GM19467 (cell line): ENCODE measurements around the gene ZIC5.

ENCODE experiments used
- ATAC-seq: cut with Tn5 transposase; IDR thresholded peaks from one replicate; pipeline ENCODE4 v1.9.1; 2021; ENCODE audit warnings: mild to moderate bottlenecking, moderate library complexity; ENCODE audit not compliant: unreplicated experiment

The ZIC5 gene

DNA sequence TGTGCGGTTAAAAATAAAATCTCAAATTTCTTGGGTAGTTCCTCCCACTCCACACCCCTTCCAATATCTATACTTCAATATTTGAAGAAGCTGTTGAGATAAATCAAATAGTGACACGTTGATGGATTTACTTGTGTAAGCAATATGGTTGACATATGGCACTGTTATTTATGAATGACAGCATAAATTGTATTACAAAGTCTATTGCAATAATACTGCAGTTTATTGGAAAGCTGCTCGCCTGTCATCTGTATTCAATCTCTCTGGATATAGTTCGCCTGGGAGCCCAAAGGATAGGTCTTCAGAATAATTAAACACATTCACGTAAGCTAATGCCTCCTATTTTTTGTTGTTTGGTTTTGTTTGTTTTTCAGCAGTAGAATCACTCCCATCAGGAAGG lies 5.0 kb upstream of the ZIC5 start:
- ATAC-seq: no peak

DNA sequence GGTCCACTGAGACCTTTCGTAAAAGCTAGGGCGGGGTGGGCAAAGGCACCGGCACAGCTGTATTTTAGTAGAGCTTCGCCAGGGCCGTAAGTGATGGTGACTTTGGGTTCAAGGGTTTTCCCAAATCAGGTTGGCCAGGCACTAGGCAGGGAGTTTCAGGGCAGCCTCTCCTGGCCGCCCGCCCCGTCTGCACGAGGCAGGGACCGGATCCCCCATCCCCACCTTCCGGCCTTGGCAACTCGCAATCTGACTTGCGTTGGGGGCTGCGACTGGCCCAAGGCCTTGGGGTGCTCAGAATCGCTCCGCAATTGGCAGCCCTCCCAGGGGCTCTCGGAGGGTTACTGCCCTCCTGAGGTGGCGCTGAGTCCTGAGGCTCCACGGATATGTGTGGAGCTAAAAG lies 4.1 kb upstream of the ZIC5 start:
- no peak for ATAC-seq

- no peak for ATAC-seq
Observed at GRCh38 chr13:99974939-99975561, 3.5 kb upstream of the ZIC5 start.

GRCh38 chr13:99974296-99974938 lies 2.9 kb upstream of the ZIC5 start:
- no peak for ATAC-seq

DNA sequence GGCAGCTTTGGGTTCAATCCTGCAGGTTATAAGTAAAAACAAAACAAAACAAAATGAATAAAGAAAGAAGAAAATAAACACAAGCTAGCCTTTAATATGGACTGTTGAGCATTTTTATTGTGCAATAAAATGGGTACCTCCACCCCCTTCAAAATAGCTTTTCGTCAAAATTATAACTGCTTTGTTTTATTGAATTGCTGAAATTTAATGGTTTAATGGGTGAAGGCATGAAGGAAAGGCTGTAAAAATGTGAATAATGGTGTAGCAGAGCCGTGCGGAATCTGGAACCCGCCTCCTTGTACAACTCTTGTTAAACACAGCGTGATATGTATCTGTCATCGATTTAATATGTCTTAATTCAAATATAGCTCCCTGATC lies 2.2 kb upstream of the ZIC5 start:
- no peak for ATAC-seq

GRCh38 chr13:99973163-99973807 lies 1.7 kb upstream of the ZIC5 start:
- ATAC-seq: no peak

DNA sequence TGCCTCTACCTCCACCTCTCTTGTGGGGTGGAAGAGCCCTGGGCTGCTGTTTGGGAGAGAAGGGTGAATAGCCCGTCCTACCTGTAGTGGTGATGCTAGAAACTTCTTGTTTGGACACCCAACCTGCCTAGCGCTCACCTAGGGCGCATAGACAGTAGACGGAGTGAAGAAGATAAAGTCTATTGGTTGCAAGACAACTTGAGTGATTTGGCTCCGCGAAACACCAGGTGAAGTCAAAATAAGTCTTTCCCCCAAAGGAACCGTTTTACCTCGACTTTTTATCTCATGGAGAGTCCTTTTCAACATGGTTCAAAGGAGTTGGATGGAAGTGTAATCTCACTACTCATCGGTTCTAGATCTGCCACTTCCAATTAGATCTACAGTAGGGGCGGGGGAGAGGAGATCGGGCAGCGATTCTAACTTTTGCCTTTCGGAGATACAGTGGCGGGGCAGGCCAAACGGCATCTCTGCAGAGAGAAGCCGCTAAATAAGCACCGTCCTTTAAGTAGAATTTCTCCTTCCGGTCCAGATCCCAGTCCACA lies 694 bp upstream of the ZIC5 start:
- ATAC-seq: no peak

DNA sequence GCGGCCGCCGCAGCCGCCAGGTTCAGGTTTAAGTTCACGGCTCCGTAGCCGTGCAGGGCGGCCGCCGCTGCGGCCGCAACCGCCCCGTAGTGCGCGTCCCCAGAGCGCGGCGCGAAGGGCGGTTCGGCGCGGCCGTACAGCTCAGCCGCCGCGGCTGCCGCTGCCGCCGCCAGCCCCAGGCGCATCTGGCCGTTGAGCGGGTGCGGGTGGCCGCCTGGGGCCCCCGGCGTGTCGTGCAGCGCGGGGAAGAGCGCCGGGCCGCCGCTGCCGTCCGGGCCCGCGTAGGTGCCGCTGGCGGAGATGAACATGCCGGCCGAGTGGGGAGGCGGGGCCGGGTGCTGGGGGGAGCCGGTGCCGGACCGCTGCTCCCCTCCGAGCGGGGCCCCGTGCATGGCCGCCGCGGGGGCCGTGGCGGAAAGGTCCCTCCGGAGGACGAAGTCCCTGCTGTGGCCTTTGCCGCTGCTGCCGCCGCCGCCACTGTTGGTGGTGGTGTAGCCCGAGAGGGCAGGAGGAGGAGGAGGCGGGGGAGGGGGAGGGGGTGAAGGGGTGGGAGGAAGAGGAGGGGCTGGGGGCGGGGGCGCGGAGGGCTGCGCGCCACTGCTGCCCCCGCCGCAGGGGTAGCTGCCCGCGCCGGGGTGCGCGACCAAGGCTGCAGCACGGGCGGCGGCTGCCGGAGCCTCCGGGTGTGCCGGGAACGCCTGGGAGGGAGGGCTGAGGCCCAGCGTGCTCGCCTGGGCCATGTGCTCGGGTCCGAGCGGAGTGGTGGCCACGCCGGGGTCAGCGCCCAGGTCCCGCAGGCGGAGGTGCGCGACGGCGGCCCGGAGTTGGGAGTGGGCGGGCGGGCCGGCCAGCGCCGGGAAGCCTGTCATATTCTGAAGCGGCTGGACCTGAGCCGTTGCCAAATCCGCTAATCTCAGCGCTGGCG lies 654 bp downstream of the ZIC5 start:
- ATAC-seq: no peak

GRCh38 chr13:99969919-99970650 lies 1.5 kb downstream of the ZIC5 start:
- ATAC-seq: no peak

DNA sequence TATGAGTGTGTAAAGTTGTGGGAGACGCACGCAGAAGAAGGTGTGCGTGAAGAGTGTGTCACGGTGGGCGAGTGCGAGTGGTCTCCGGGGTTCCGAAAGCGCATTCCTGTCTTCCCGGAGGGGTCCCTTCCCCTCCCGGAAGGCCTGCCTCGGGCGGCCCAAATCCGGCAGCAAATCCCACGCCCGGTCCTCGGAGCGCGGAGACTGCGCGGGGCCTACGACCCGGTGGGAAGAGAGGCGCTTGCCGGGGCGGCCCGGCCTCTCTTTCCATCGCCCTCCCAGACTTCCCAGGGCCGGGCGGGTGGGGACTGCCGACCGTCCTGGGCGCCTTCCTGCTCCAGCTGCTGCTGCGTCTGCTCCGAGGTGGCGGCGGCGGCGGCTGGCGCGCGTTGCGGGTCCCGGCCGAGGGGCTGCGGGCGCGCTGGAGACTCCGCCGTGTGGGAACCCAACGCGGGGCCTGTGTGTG lies 2.1 kb downstream of the ZIC5 start:
- no peak for ATAC-seq

- no peak for ATAC-seq
Observed at GRCh38 chr13:99968521-99969452, 2.8 kb downstream of the ZIC5 start.

DNA sequence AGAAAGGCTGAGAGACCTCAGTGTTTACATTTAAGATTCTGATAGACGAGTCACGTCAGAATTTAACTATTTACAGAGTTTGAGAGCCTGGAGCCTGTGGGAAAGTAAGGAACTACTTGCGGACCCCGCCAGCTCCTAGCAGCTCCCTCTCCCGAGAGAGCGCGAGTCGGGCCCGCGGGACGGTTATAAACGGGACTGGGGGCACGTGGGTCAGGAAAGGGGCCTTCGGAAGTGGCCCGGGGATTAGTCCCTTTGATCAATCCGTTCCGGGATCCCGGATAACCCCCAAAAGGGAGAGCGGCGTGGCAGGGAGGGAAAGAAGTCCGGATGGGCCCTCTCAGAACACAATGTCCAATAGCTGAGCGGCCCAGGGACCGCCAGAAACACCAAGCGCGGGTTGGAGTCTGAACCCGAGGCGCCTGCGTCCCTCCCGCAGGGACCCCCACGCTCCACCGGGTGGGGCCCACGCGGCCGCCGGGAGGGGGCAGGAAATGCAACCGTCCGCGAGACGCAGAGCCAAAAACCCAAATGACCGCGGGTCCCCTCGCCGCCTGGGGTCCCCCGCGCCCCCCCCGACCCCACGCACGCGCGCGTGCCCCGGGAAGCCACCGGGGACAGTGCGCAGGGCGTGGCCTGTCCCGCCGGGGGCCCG lies 3.6 kb downstream of the ZIC5 start:
- no peak for ATAC-seq

GRCh38 chr13:99967498-99967868 lies 4.1 kb downstream of the ZIC5 start:
- ATAC-seq: no peak

- ATAC-seq: no peak
Observed at GRCh38 chr13:99966064-99966805, 5.3 kb downstream of the ZIC5 start.

- no peak for ATAC-seq
Observed at GRCh38 chr13:99965329-99966000, 6.1 kb downstream of the ZIC5 start.

GRCh38 chr13:99963816-99964339 lies 7.7 kb downstream of the ZIC5 start:
- ATAC-seq: no peak

DNA sequence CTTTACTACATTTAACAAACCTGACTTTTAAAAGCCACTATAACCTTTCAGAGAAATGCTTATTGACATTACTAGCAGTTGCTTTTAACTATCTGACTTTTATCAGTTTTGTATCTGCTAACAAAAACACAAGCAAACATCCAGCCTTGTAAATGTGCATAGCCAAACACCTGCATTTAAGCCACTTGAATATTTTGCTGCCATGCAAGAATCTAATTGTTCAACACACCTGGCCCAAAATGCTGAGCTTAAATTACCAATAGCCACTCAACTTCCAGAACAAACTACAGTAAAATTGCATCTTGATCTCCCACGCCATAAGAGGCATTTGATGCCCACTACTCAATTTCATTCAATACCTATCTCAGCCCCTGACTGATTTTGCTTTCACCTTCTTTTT lies 9.3 kb downstream of the ZIC5 start:
- no peak for ATAC-seq
